Stomach (tissue), 4 donors: ENCODE data around the gene DDX31.

Source experiments
- EP300 ChIP-seq: sonication (generic); formaldehyde crosslinking; IDR thresholded peaks from one replicate; pipeline ENCODE4 v1.6.1; 2017; ENCODE audit warnings: antibody characterized with exemption
- TF ChIP-seq, protein P1 (sequence below), 7 experiments: fragments of 450-650 bp in 4 of 7; fragments of 200-600 bp in 3 of 7; sonication (generic) in 3 of 7; IDR thresholded peaks; one replicate each; pipeline ENCODE4 v1.5.1; 2016 to 2019; ENCODE audit warnings: antibody characterized with exemption in 7 of 7, control low read depth in 2 of 7, mild to moderate bottlenecking in 1 of 7

- TF ChIP-seq, protein P1, sequence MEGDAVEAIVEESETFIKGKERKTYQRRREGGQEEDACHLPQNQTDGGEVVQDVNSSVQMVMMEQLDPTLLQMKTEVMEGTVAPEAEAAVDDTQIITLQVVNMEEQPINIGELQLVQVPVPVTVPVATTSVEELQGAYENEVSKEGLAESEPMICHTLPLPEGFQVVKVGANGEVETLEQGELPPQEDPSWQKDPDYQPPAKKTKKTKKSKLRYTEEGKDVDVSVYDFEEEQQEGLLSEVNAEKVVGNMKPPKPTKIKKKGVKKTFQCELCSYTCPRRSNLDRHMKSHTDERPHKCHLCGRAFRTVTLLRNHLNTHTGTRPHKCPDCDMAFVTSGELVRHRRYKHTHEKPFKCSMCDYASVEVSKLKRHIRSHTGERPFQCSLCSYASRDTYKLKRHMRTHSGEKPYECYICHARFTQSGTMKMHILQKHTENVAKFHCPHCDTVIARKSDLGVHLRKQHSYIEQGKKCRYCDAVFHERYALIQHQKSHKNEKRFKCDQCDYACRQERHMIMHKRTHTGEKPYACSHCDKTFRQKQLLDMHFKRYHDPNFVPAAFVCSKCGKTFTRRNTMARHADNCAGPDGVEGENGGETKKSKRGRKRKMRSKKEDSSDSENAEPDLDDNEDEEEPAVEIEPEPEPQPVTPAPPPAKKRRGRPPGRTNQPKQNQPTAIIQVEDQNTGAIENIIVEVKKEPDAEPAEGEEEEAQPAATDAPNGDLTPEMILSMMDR (IDR thresholded peaks at IDR 0.05): no peak
- no peak for TF ChIP-seq EP300
These were observed 114.3 kb downstream of the DDX31 start for GRCh38 chr9:132555528-132555927.
